K562 (cell line): ENCODE results near the gene SLC30A10. TPM values are rescaled to one million over a fixed set of nuclear protein-coding genes. Genes with fewer than 3 reads are reported as not detected.

Experiments used
- ADNP ChIP-seq: fragments of 200-800 bp; sonication (Bioruptor generic); IDR thresholded peaks from 2 replicates; pipeline ENCODE4 v1.6.1; 2016; ENCODE audit warnings: missing genetic modification characterization, missing compliant biosample characterization
- HLTF ChIP-seq: fragments of 450-650 bp; IDR thresholded peaks from 2 replicates; pipeline ENCODE4 v1.6.1; 2016
- MTA1 ChIP-seq: fragments of 450-650 bp; IDR thresholded peaks from 2 replicates; pipeline ENCODE4 v1.6.1; 2017; ENCODE audit warnings: borderline replicate concordance
- NRF1 ChIP-seq, 2 experiments: fragments of 450-650 bp; IDR thresholded peaks in 1 of 2; conservative IDR thresholded peaks in 1 of 2; 2 replicates each; pipeline ENCODE4 v1.6.1; 2014; ENCODE audit warnings: mild to moderate bottlenecking in 2 of 2
- RAD51 ChIP-seq: fragments of 450-650 bp; IDR thresholded peaks from 2 replicates; pipeline ENCODE4 v1.7.1; 2016; ENCODE audit warnings: low read depth, mild to moderate bottlenecking, borderline replicate concordance
- RB1 ChIP-seq: fragments of 450-650 bp; IDR thresholded peaks from 2 replicates; pipeline ENCODE4 v1.6.1; 2017; ENCODE audit warnings: low read depth, mild to moderate bottlenecking
- RBM14 ChIP-seq: fragments of 200-400 bp; formaldehyde crosslinking; IDR thresholded peaks from 2 replicates; pipeline ENCODE4 v1.6.1; 2018; ENCODE audit warnings: low read depth, mild to moderate bottlenecking, low read length, moderate library complexity, borderline replicate concordance; ENCODE audit not compliant: insufficient read depth
- RBM34 ChIP-seq: fragments of 200-400 bp; formaldehyde crosslinking; IDR thresholded peaks from 2 replicates; pipeline ENCODE4 v1.6.1; 2018; ENCODE audit warnings: low read length, borderline replicate concordance; ENCODE audit not compliant: insufficient read depth
- RFX1 ChIP-seq: fragments of 450-650 bp; IDR thresholded peaks from 2 replicates; pipeline ENCODE4 v1.6.1; 2016; ENCODE audit warnings: mild to moderate bottlenecking, moderate library complexity
- SRSF3 ChIP-seq: fragments of 200-400 bp; formaldehyde crosslinking; IDR thresholded peaks from 2 replicates; pipeline ENCODE4 v1.6.1; 2016; ENCODE audit warnings: mild to moderate bottlenecking, low read length, moderate library complexity; ENCODE audit not compliant: insufficient read depth
- polyA plus RNA-seq, 8 experiments: library from polyadenylated mRNA; depleted of rRNA in 4 of 8; stranded (reverse) in 5 of 8; unstranded in 3 of 8; fragments of >200 nt; fragmentation: Nextera tagmentation in 2 of 8; fragmentation: Illumina TruSeq in 1 of 8; extraction: Ambion mirVana in 2 of 8; extraction: Trizol in 1 of 8; gene quantifications; 2 replicates each; pipeline versions ENCODE4 v1.2.1 to v1.2.3, GENCODE V29; 2011 to 2014; ENCODE audit warnings: inconsistent platforms in 1 of 8, missing spikeins in 1 of 8
- total RNA-seq, 7 experiments: library from RNA; depleted of rRNA in 6 of 7; stranded (reverse); fragments of >200 nt in 6 of 7; fragmentation: Illumina TruSeq in 2 of 7; extraction: Trizol in 2 of 7; gene quantifications; 2 replicates each; pipeline versions ENCODE4 v1.2.1 to v1.2.3, GENCODE V29; 2011 to 2021; ENCODE audit warnings: low replicate concordance in 1 of 7
- TF ChIP-seq, protein P1 (sequence below): sonication (generic); formaldehyde crosslinking; IDR thresholded peaks from 2 replicates; pipeline ENCODE4 v1.8.0; 2022; ENCODE audit warnings: mild to moderate bottlenecking, missing genetic modification reagents
- TF ChIP-seq, protein P2 (sequence below): fragments of 250-450 bp; sonication (Bioruptor Pico); IDR thresholded peaks from 2 replicates; pipeline ENCODE4 v1.8.0; 2022; ENCODE audit warnings: inconsistent platforms, mild to moderate bottlenecking, moderate library complexity, borderline replicate concordance
- TF ChIP-seq, protein P3 (sequence below): fragments of 450-650 bp; IDR thresholded peaks from 2 replicates; pipeline ENCODE4 v1.6.1; 2017; ENCODE audit warnings: antibody characterized with exemption, mild to moderate bottlenecking
- TF ChIP-seq, protein P4 (sequence below), 2 experiments: fragments of 450-650 bp; IDR thresholded peaks; 2 replicates each; pipeline ENCODE4 v1.6.1; 2016

SLC30A10 gene
- total and polyA plus RNA-seq, 9 of the 15 experiments (the other 6 are each of a cell fraction or from before 2014, with no cell fraction given), result 2.6 to 11.3 (median 7.1) TPM

DNA sequence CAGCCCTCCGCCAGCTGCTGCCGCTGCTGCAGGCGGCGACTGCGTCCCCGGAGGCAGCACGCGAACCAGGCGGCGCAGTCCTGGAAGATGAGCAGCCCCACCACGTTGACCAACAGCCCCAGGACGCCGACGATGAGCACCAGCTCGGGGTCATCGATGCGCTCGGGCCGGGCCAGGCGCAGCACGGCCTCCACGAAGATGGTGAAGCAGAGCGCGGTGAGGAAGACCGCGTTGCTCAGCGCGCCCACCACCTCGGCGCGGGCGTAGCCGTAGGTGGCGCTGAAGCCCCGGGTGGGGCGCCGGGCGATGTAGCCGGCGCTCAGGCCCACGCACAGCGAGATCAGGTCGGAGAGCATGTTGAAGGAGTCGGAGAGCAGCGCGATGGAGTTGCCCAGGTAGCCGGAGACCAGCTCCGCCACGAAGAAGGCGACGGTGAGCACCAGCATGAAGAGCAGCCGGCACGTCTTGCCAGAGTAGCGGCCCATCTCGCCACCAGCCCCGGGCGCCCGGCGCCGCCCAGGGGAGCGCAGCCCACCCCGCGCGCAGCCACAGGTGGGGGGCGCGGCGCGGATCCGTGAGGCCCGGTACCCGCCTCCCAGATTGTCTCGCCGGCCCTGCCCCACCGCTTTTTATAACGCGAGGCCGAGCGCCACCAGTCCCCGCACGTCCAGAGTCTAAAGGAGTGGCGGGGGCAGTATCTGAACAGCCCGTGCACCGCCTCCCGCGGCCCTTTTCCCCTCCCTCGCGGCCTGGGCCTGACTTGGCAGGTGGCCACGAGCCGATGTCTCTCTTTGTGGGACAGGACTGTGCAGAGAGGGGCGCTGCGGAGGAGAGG, at the start of gene SLC30A10 (continued):
- TF ChIP-seq, protein P1, sequence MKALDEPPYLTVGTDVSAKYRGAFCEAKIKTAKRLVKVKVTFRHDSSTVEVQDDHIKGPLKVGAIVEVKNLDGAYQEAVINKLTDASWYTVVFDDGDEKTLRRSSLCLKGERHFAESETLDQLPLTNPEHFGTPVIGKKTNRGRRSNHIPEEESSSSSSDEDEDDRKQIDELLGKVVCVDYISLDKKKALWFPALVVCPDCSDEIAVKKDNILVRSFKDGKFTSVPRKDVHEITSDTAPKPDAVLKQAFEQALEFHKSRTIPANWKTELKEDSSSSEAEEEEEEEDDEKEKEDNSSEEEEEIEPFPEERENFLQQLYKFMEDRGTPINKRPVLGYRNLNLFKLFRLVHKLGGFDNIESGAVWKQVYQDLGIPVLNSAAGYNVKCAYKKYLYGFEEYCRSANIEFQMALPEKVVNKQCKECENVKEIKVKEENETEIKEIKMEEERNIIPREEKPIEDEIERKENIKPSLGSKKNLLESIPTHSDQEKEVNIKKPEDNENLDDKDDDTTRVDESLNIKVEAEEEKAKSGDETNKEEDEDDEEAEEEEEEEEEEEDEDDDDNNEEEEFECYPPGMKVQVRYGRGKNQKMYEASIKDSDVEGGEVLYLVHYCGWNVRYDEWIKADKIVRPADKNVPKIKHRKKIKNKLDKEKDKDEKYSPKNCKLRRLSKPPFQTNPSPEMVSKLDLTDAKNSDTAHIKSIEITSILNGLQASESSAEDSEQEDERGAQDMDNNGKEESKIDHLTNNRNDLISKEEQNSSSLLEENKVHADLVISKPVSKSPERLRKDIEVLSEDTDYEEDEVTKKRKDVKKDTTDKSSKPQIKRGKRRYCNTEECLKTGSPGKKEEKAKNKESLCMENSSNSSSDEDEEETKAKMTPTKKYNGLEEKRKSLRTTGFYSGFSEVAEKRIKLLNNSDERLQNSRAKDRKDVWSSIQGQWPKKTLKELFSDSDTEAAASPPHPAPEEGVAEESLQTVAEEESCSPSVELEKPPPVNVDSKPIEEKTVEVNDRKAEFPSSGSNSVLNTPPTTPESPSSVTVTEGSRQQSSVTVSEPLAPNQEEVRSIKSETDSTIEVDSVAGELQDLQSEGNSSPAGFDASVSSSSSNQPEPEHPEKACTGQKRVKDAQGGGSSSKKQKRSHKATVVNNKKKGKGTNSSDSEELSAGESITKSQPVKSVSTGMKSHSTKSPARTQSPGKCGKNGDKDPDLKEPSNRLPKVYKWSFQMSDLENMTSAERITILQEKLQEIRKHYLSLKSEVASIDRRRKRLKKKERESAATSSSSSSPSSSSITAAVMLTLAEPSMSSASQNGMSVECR (CRISPR knock-in tag), result peak; percentile 81
- TF ChIP-seq RBM14 (0 out of 2 replicates have a peak, but pooled peaks have one; percentile 95), RB1 (peak; percentile 48; the same call in 1 of the 2 replicates), SRSF3 (peak; percentile 27; the same call in 1 of the 2 replicates), NRF1 (conservative IDR thresholded peaks at IDR 0.05 in 1 of 2, IDR thresholded peaks at IDR 0.05 in 1 of 2) (peak; percentile 56 to 70; a peak in 3 of 4 replicates), RBM34 (no peak), MTA1 (no peak), ADNP (tag) (no peak), HLTF (no peak), RAD51 (no peak), RFX1 (no peak)
- TF ChIP-seq, protein P2, sequence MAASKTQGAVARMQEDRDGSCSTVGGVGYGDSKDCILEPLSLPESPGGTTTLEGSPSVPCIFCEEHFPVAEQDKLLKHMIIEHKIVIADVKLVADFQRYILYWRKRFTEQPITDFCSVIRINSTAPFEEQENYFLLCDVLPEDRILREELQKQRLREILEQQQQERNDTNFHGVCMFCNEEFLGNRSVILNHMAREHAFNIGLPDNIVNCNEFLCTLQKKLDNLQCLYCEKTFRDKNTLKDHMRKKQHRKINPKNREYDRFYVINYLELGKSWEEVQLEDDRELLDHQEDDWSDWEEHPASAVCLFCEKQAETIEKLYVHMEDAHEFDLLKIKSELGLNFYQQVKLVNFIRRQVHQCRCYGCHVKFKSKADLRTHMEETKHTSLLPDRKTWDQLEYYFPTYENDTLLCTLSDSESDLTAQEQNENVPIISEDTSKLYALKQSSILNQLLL (CRISPR knock-in tag), result no peak
- TF ChIP-seq, protein P3, sequence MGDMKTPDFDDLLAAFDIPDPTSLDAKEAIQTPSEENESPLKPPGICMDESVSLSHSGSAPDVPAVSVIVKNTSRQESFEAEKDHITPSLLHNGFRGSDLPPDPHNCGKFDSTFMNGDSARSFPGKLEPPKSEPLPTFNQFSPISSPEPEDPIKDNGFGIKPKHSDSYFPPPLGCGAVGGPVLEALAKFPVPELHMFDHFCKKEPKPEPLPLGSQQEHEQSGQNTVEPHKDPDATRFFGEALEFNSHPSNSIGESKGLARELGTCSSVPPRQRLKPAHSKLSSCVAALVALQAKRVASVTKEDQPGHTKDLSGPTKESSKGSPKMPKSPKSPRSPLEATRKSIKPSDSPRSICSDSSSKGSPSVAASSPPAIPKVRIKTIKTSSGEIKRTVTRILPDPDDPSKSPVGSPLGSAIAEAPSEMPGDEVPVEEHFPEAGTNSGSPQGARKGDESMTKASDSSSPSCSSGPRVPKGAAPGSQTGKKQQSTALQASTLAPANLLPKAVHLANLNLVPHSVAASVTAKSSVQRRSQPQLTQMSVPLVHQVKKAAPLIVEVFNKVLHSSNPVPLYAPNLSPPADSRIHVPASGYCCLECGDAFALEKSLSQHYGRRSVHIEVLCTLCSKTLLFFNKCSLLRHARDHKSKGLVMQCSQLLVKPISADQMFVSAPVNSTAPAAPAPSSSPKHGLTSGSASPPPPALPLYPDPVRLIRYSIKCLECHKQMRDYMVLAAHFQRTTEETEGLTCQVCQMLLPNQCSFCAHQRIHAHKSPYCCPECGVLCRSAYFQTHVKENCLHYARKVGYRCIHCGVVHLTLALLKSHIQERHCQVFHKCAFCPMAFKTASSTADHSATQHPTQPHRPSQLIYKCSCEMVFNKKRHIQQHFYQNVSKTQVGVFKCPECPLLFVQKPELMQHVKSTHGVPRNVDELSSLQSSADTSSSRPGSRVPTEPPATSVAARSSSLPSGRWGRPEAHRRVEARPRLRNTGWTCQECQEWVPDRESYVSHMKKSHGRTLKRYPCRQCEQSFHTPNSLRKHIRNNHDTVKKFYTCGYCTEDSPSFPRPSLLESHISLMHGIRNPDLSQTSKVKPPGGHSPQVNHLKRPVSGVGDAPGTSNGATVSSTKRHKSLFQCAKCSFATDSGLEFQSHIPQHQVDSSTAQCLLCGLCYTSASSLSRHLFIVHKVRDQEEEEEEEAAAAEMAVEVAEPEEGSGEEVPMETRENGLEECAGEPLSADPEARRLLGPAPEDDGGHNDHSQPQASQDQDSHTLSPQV, result peak; percentile 60; the same call in 1 of the 2 replicates
- TF ChIP-seq, protein P4, sequence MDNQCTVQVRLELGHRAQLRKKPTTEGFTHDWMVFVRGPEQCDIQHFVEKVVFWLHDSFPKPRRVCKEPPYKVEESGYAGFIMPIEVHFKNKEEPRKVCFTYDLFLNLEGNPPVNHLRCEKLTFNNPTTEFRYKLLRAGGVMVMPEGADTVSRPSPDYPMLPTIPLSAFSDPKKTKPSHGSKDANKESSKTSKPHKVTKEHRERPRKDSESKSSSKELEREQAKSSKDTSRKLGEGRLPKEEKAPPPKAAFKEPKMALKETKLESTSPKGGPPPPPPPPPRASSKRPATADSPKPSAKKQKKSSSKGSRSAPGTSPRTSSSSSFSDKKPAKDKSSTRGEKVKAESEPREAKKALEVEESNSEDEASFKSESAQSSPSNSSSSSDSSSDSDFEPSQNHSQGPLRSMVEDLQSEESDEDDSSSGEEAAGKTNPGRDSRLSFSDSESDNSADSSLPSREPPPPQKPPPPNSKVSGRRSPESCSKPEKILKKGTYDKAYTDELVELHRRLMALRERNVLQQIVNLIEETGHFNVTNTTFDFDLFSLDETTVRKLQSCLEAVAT (IDR thresholded peaks at IDR 0.05), result peak in 1 of 2 experiments; percentile 93; a peak in 2 of 4 replicates
